GM23338 (cell line): ENCODE measurements around the gene RAD51B. TPM values are rescaled to one million over a fixed set of nuclear protein-coding genes. Genes with fewer than 3 reads are reported as not detected.

ENCODE experiments used
- ATAC-seq: fragments of 200-7000 bp; cut with Tn5 transposase; 3 replicates; pipeline ENCODE4 v1.9.1; 2020
- DNase-seq: peaks from one replicate; pipeline ENCODE4 v3.0.0-alpha.2; 2015; ENCODE audit warnings: low spot score
- H2AFZ ChIP-seq: fragments of 200-600 bp; sonication (generic); 2 replicates; pipeline ENCODE4 v1.8.0; 2016; ENCODE audit warnings: antibody characterized with exemption, mild to moderate bottlenecking, moderate library complexity
- H3F3A ChIP-seq: fragments of 200-600 bp; sonication (generic); replicated peaks from 2 replicates; pipeline ENCODE4 v1.8.0; 2017; ENCODE audit warnings: antibody characterized with exemption, mixed run types, low read depth
- H3K27ac ChIP-seq: fragments of 200-600 bp; sonication (generic); 2 replicates; pipeline ENCODE4 v1.6.1; 2016; ENCODE audit warnings: low read depth
- H3K27me3 ChIP-seq: fragments of 200-600 bp; sonication (generic); 2 replicates; pipeline ENCODE4 v1.8.0; 2016; ENCODE audit warnings: mild to moderate bottlenecking, mixed run types, moderate library complexity; ENCODE audit not compliant: insufficient read depth
- H3K36me3 ChIP-seq: fragments of 200-600 bp; sonication (generic); 2 replicates; pipeline ENCODE4 v1.8.0; 2016; ENCODE audit warnings: mild to moderate bottlenecking; ENCODE audit not compliant: insufficient read depth
- H3K4me1 ChIP-seq: fragments of 200-600 bp; sonication (generic); 2 replicates; pipeline ENCODE4 v1.8.0; 2016; ENCODE audit warnings: mild to moderate bottlenecking, moderate library complexity; ENCODE audit not compliant: insufficient read depth
- H3K4me2 ChIP-seq: fragments of 200-600 bp; sonication (generic); 2 replicates; pipeline ENCODE4 v1.7.1; 2017; ENCODE audit warnings: mixed run types
- H3K4me3 ChIP-seq: fragments of 200-600 bp; sonication (generic); 2 replicates; pipeline ENCODE4 v1.6.1; 2016; ENCODE audit warnings: mixed run types
- H3K79me2 ChIP-seq: fragments of 200-600 bp; sonication (generic); replicated peaks from 2 replicates; pipeline ENCODE4 v1.8.0; 2017; ENCODE audit warnings: mild to moderate bottlenecking; ENCODE audit not compliant: insufficient read depth
- H3K9me2 ChIP-seq: fragments of 200-600 bp; sonication (generic); 2 replicates; pipeline ENCODE4 v1.8.0; 2017; ENCODE audit not compliant: insufficient read depth
- H4K20me1 ChIP-seq: fragments of 200-600 bp; sonication (generic); replicated peaks from 2 replicates; pipeline ENCODE4 v1.8.0; 2017; ENCODE audit warnings: mild to moderate bottlenecking; ENCODE audit not compliant: insufficient read depth
- H3K27ac Mint-ChIP-seq: 2 replicates; pipeline ENCODE4 v1.8.0; 2020; ENCODE audit warnings: inconsistent platforms, mild to moderate bottlenecking, moderate library complexity, mixed read lengths
- H3K27me3 Mint-ChIP-seq: 3 replicates; pipeline ENCODE4 v1.8.0; 2022; ENCODE audit warnings: low read depth, mild to moderate bottlenecking, moderate library complexity, mixed read lengths, inconsistent platforms; ENCODE audit not compliant: insufficient read depth, poor library complexity
- H3K36me3 Mint-ChIP-seq: 3 replicates; pipeline ENCODE4 v1.8.0; 2021; ENCODE audit warnings: low read depth, mild to moderate bottlenecking, inconsistent platforms, moderate library complexity, mixed read lengths
- H3K4me1 Mint-ChIP-seq: 3 replicates; pipeline ENCODE4 v1.8.0; 2020; ENCODE audit warnings: mild to moderate bottlenecking, inconsistent platforms, mixed read lengths
- H3K4me3 Mint-ChIP-seq: 3 replicates; pipeline ENCODE4 v1.8.0; 2021; ENCODE audit warnings: moderate library complexity, mild to moderate bottlenecking, inconsistent platforms, mixed read lengths
- H3K9me3 Mint-ChIP-seq: 3 replicates; pipeline ENCODE4 v1.8.0; 2020; ENCODE audit warnings: moderate library complexity, mild to moderate bottlenecking, inconsistent platforms, mixed read lengths
- EZH2phosphoT487 ChIP-seq: fragments of 200-600 bp; sonication (generic); IDR thresholded peaks from one replicate; pipeline ENCODE4 v1.8.1; 2018; ENCODE audit warnings: antibody characterized with exemption; ENCODE audit not compliant: unreplicated experiment
- NANOG ChIP-seq: IDR thresholded peaks from 2 replicates; pipeline ENCODE4 v1.6.1; 2016; ENCODE audit warnings: antibody characterized with exemption, borderline replicate concordance
- POLR2AphosphoS5 ChIP-seq: IDR thresholded peaks from 2 replicates; pipeline ENCODE4 v1.6.1; 2016; ENCODE audit warnings: antibody characterized with exemption, low read depth
- STAT1 ChIP-seq: IDR thresholded peaks from one replicate; pipeline ENCODE4 v1.6.1; 2016; ENCODE audit warnings: antibody characterized with exemption; ENCODE audit not compliant: unreplicated experiment
- ZNF331 ChIP-seq: fragments of 250-450 bp; sonication (Bioruptor Pico); IDR thresholded peaks from 2 replicates; pipeline ENCODE4 v1.5.0; 2020; ENCODE audit warnings: low read depth, mild to moderate bottlenecking, moderate library complexity
- ZNF462 ChIP-seq: fragments of 250-450 bp; sonication (Bioruptor Pico); IDR thresholded peaks from 2 replicates; pipeline ENCODE4 v1.5.0; 2020; ENCODE audit warnings: mild to moderate bottlenecking, moderate library complexity
- polyA plus RNA-seq: library from polyadenylated mRNA; unstranded; fragments of >200 nt; fragmentation: Nextera tagmentation; extraction: Ambion mirVana; gene quantifications from 2 replicates; pipeline ENCODE4 v1.2.1, GENCODE V29; 2016
- total RNA-seq: library from RNA; depleted of rRNA; stranded (reverse); fragments of >200 nt; shearing (Covaris generic); gene quantifications from 2 replicates; pipeline ENCODE4 v1.2.3, GENCODE V29; 2014

The RAD51B gene
- total and polyA plus RNA-seq, 2 experiments from 2014 or later = 15.7 to 29.1 TPM

DNA sequence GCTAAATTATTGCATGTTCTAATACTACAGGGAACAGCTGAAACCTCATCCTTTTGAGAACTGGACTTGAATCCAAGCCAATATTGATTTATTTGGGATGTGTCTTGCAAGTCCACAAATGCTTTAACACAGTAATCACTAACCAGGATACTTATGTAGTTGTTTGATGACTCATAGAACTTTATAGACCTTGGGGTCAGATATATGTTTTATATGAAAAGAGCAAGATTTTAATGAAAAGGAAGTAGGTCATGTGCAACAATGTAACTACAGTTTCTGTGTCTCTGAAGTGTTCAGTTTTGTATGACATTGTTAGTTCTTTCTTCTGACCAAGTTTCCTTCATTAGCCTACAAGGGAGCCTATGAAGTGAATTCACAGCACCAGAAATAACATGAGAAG is 621.2 kb downstream of the RAD51B start:
- no peaks in the 10 kb centered on the region for H4K20me1 ChIP-seq
- ATAC-seq (no peak), DNase-seq (no peak)
- H2AFZ ChIP-seq = no peak overlapping the region
- H3K4me1 ChIP-seq = no peaks in the 10 kb centered on the region
- Mint-ChIP-seq H3K9me3 (peaks cover 4% of the 10 kb centered on the region; the same call in 1 of the 3 replicates), H3K27me3 (peaks cover 6% of the 10 kb centered on the region), H3K27ac (no peak overlapping the region), H3K36me3 (peaks cover 6% of the 10 kb centered on the region; the same call in 2 of the 3 replicates), H3K4me1 (peaks cover 6% of the 10 kb centered on the region), H3K4me3 (no peak overlapping the region)
- H3K4me3 ChIP-seq = no peak overlapping the region
- no peaks in the 10 kb centered on the region for H3K27me3 ChIP-seq
- no peaks in the 10 kb centered on the region for H3F3A ChIP-seq
- no peaks in the 10 kb centered on the region for H3K79me2 ChIP-seq
- no peak overlapping the region for H3K27ac ChIP-seq
- TF ChIP-seq ZNF331 (CRISPR knock-in tag) = no peak
- TF ChIP-seq NANOG = no peak
- no peak for TF ChIP-seq ZNF462 (CRISPR knock-in tag)
- no peak for TF ChIP-seq POLR2AphosphoS5
- H3K36me3 ChIP-seq = no peaks in the 10 kb centered on the region
- peaks cover 5% of the 10 kb centered on the region for H3K9me2 ChIP-seq
- H3K4me2 ChIP-seq = no peak overlapping the region

DNA sequence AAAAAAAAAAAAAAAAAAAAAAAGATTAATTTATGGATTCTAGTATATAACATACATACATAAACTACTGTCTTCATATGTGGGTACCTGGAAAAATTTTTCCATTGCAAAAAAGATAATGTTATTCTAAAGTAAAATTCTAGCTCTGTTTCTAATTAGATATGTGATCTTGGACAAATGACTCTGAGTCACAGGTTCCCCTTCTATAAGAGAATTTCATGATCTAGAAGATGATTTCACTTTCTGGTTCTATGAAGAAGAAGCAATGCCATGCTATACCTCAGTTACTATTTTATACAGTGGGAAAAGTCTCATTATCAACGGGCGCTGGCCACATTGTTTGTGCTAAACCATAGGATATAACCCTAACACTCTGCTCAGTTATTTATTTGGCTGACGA is 622.0 kb downstream of the RAD51B start:
- no peak for ATAC-seq
- TF ChIP-seq EZH2phosphoT487 (no peak), STAT1 (no peak), ZNF462 (CRISPR knock-in tag) (no peak)

More for the DNA sequence above, 622.0 kb downstream of the RAD51B start:
- DNase-seq = no peak
- Mint-ChIP-seq H3K36me3 (peaks cover 2% of the 10 kb centered on the region; the same call in 1 of the 3 replicates), H3K27ac (no peak overlapping the region), H3K4me1 (peaks cover 6% of the 10 kb centered on the region), H3K4me3 (no peak overlapping the region), H3K9me3 (no peaks in the 10 kb centered on the region), H3K27me3 (peaks cover 6% of the 10 kb centered on the region)
- no peaks in the 10 kb centered on the region for H3K4me1 ChIP-seq
- H3K27ac ChIP-seq = no peak overlapping the region
- H3K36me3 ChIP-seq = no peaks in the 10 kb centered on the region
- H3K27me3 ChIP-seq = no peaks in the 10 kb centered on the region
- H2AFZ ChIP-seq = no peak overlapping the region
- peaks cover 5% of the 10 kb centered on the region for H3K9me2 ChIP-seq
- no peaks in the 10 kb centered on the region for H3F3A ChIP-seq
- no peaks in the 10 kb centered on the region for H3K79me2 ChIP-seq
- no peaks in the 10 kb centered on the region for H4K20me1 ChIP-seq
- H3K4me2 ChIP-seq = no peak overlapping the region
- no peak overlapping the region for H3K4me3 ChIP-seq
